Skeletal muscle cell (primary cell): ENCODE data around the gene LHX3.
A peak's percentile ranks its signal among the peaks of the same experiment; 100 is the strongest.

Experiments
- DNase-seq: peaks from one replicate; pipeline ENCODE4 v3.0.0-alpha.2; 2010; ENCODE audit warnings: low read depth
- H3K4me3 ChIP-seq: 2 replicates; pipeline ENCODE4 v1.5.1; 2011; ENCODE audit warnings: low read depth, mild to moderate bottlenecking, control low read depth, low read length, moderate library complexity

Gene LHX3

GRCh38 chr9:136204838-136205706 is at the start of gene LHX3:
LHX3 (minus strand) TSS chr9:136205128; CDS start chr9:136205012, 116 bp downstream.
- DNase-seq, result no peak
- no peak within 1 kb of the TSS for H3K4me3 ChIP-seq

DNA sequence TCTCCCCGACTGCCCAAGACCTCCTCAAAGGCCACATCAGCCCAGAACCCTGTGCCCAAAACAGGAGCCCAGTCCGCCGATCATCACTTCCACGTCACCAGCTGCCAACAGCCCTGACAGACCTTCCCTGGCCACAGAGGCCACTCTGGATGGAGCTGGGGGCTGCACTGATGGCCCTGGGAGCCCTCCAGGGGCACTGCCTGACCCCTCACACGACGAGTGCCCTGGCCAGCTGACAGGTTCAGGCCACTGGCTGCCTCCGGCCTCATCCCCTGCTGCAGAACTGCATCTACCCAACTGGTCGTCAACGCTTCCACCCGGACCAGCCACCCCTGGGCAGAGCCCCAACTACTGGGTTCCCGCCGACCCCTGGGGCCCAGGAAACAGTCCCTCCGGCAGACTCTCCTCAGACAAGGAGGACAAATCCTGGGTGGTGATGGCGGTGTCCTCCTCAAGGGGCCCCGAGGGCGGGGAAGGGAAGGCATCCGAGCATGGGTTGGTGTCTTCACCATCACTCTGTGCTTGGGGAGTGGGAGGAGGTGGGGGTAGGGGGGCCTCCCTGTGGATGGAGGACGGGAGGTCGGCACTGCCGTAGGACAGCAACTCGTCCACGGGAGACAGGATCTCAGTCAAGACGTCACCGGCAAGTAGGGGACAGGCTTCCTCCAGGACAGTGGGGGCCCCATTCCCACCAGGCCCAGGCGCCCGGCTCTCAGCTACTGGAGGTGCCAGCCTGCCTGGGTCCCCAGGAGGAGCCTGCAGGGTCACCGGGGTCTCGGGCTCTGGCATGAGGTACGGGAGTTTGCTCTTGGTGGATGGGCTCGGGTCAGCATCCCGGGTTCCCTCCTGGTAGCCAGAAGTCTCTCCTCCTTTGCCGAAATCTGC is 48.6 kb upstream of the LHX3 start:
- no peak for DNase-seq
- H3K4me3 ChIP-seq, result no peak overlapping the region

DNA sequence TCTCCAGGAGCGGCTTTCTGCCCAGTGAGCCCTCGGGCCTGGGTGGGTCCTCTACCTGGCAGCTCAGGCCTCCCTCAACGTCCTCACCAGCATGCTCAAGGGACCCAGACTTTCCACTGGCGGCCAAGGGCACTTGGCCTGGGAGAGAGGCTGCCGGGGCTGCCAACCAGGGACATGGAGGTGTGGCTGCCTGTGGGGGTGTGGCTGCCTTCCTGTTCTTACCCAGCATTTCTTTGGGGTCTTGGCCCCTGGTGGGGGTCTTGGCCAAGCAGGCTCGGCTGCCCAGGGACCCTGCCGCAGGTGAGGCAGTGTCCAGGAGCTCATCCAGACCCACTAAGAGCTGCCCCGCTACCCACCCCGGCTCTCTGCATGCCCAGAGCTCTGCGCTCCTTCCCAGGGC is 47.9 kb upstream of the LHX3 start:
- H3K4me3 ChIP-seq, result no peak overlapping the region
- no peak for DNase-seq

DNA sequence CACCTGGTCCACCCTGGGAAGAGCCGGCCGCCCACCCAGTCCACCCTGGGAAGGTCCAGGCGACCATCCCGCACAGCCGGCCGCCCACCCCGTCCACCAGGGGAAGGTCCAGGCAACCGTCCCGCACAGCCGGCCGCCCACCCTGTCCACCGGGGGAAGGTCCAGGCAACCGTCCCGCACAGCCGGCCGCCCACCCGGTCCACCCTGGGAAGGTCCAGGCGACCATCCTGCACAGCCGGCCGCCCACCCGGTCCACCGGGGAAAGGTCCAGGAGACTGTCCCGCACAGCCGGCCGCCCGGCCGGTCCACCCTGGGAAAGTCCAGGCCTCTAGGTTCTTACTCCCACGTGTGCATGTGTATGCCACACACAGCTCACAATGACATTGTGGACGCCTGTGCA is 47.4 kb upstream of the LHX3 start:
- no peak overlapping the region for H3K4me3 ChIP-seq
- DNase-seq, result no peak

DNA sequence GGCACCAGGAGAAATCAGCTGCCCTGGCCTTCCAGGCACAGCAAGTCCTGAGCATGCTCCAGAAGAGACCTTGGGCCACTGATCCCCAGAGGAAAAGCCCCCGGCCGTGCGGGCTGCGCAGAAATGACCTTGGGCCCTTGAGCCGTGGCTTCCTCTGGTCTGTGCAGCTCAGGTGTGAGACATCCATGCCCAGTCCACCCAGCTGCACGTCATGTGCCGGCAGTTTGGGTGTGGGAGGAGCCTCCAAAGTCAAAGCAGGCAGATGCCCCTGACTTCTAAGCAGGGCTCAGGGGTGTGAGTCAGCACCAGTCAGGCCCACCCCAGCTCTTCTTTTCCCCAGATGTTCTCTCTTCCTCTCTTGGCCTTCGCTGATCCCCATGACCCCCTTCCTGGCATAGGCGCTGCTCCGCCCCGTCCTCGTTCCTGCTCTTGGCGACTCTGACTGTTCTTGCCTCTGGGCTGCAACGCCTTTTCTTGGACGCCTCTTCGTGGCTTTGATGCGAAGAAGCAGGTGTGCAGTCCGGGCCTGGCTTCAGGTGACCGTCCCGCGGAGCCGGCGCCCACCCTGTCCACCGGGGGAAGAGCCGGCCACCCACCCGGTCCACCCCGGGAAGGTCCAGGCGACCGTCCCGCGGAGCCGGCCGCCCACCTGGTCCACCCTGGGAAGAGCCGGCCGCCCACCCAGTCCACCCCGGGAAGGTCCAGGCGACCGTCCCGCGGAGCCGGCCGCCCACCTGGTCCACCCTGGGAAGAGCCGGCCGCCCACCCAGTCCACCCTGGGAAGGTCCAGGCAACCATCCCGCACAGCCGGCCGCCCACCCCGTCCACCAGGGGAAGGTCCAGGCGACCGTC is 46.6 kb upstream of the LHX3 start:
- no peak for DNase-seq
- no peak overlapping the region for H3K4me3 ChIP-seq

DNA sequence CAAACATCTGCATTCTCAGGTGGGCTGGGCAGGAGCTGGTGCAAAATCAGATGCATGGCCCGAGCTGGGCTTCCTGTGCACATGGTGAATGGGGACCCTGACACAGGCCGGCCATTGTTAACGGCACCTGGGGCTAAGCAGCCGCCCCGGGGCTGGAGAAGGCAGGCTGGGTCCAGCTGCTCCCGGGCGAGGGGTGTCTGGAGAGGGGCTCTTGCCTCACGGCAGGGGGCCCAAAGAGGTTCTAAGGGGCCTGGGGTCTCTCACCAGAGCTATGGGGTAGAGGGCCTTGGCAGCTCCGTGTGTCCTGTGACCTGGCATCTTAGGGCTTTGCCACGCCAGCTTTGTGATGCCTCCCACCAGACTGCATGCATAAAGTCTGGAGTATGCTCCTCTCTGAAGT is 45.7 kb upstream of the LHX3 start:
- no peak overlapping the region for H3K4me3 ChIP-seq
- no peak for DNase-seq

- no peak overlapping the region for H3K4me3 ChIP-seq
- no peak for DNase-seq
These were observed 45.1 kb upstream of the LHX3 start for GRCh38 chr9:136249877-136250559.

DNA sequence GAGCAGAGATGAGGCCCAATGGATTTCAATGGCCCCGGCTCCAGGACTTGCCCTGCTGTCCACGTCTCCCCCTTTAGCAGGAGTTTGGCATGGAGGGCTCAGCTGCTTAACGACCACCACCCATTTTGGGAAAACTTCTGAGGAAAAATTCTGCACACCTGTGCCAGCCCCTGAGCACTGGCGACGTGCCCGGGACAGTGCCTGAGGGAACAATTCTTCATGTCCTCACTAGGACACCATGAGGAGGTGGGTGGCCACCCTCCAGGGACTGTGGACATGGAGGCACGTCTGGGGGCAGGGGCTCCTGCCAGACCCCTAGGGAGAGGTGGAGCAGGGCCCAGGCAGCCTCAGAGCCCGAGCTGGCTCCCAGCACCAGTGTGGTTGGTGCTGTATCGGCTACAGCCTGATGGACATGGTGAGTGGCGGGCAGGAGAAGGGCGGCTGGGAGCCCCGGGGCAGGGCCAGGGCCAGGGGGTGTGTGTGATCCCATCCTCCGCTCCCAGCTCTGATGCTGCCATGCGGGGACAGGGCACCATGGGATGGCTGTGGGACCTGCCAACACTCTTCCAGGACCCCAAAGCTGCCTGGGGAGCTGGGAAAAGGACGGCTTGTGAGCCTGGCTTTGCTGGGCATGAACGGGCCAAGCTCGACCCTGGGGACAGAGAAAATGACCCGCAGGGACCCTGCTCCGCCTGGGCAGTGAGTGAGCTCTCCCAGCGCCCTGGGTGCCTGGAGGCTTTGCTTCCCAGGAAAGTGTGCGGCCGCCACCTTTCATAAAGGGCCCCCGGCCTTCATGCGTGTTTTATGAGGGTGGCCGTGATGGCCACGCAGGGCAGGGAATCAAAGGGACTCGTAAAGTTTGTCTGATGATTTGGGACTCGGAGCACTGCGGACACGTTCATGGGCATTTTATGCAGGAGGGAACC is 44.3 kb upstream of the LHX3 start:
- DNase-seq, result no peak
- H3K4me3 ChIP-seq, result no peak overlapping the region

DNA sequence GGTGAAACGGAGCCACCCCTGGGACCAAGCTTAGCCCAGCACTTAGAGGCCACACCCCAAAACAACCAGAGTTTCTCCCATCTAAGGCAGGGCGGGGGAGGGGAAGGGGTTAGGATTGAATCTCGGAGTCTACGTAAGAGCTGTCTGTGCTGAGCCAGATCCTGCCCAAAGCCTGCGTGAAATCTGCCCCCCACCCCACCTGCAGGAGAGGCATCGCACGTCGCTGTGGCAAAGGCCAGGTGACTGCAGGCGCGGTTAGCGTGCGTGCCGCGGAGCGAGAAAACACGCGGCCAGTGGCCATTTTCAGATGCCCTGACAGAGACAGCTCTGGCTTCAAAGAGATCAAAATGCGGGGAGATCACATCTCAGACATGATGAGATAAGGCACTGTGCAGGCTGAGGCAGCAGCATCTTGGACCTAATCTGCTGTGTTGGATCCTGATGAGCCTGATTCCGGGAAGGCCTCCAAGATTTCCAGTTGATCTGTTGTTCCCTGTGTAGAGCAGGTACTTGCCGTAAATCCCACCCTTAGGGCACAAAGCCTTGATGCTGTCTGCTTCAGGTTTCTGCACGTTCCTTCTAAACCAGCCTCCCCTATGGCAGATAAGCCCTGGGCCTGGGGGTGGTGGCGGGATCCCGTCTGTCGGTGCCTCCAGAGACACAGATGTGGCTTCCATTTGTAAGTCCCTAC is 43.2 kb upstream of the LHX3 start:
- no peak overlapping the region for H3K4me3 ChIP-seq
- DNase-seq, result no peak

GRCh38 chr9:136247551-136247916 is 42.6 kb upstream of the LHX3 start:
- DNase-seq, result no peak
- no peak overlapping the region for H3K4me3 ChIP-seq

- no peak overlapping the region for H3K4me3 ChIP-seq
- DNase-seq, result no peak
These were observed 42.1 kb upstream of the LHX3 start for GRCh38 chr9:136246849-136247550.

- DNase-seq, result no peak
- H3K4me3 ChIP-seq, result peak within 1 kb of the TSS; percentile 76
These were observed 40.6 kb upstream of the LHX3 start, which contains the start of gene QSOX2 for GRCh38 chr9:136245219-136246150. QSOX2 (minus strand) TSS chr9:136245812; CDS start chr9:136245803, 9 bp downstream.

GRCh38 chr9:136244969-136245218 is 40.0 kb upstream of the LHX3 start:
- no peak for DNase-seq
- peak overlapping the region; percentile 76 for H3K4me3 ChIP-seq

GRCh38 chr9:136244122-136244968 is 39.4 kb upstream of the LHX3 start:
- DNase-seq, result no peak
- H3K4me3 ChIP-seq, result peak overlapping the region; percentile 76

DNA sequence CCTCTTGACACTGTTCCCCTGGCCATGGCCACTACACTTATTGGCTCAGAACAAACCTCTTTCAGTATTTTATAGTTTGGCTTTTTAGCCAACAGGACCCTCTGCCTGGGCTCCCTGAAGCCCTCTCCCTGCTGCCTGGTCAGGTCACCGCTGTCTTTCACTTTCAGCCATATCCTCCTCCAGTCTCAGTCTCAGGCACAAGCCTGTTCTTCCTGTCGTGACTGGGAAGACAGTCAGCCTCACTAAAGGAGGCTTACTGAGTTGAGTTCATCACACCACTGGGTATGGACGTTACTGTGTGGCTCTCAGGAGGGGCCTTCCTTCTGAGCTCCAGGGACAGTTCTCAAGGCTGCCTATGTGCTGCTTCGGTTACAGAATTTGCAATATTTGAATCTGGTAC is 38.7 kb upstream of the LHX3 start:
- DNase-seq, result no peak
- H3K4me3 ChIP-seq, result no peak overlapping the region
